Measurements from ENCODE around the gene SPTBN4.

Gene SPTBN4

GRCh38 chr19:40465025-40465556 is 1.7 kb upstream of the SPTBN4 start:
- DNase-seq (ENCODE audit: low read depth in 1 of 2, low spot score in 1 of 2): peak; percentile 92 to 94
- Histone ChIP-seq H3K27me3 (ENCODE audit: insufficient read depth, poor library complexity, severe bottlenecking) (peaks cover 11% of the 10 kb centered on the region), H3K4me3 (replicated peaks; ENCODE audit: insufficient read depth, low read length) (peak overlapping the region; percentile 66), H3K27ac (replicated peaks) (peak overlapping the region; percentile 70)
- TF ChIP-seq SPI1 (IDR thresholded peaks at IDR 0.05; ENCODE audit: borderline replicate concordance, low read depth): no peak
- no peak for TF ChIP-seq REST (IDR thresholded peaks at IDR 0.05; ENCODE audit: insufficient replicate concordance, low read depth)
- TF ChIP-seq GABPA (IDR thresholded peaks at IDR 0.05; ENCODE audit: low read depth): no peak
- no peak for TF ChIP-seq CTCF (IDR thresholded peaks at IDR 0.05; ENCODE audit: insufficient read depth, low read length)
- peak; percentile 48; the same call in 1 of the 2 replicates for TF ChIP-seq POLR2AphosphoS5 (IDR thresholded peaks at IDR 0.05; ENCODE audit: low read depth)

GRCh38 chr19:40465557-40466218 is 1.1 kb upstream of the SPTBN4 start, which contains the start of gene BLVRB:
TSS of gene BLVRB (minus strand) at chr19:40465745. CDS start at chr19:40465688, 57 bp downstream.
- Histone ChIP-seq H3K4me3 (replicated peaks; ENCODE audit: insufficient read depth, low read length) (peak within 1 kb of the TSS; percentile 66), H3K27me3 (ENCODE audit: insufficient read depth, poor library complexity, severe bottlenecking) (peaks cover 11% of the 10 kb centered on the region), H3K27ac (replicated peaks) (peak within 1 kb of the TSS; percentile 70)
- DNase-seq (ENCODE audit: low read depth in 1 of 2, low spot score in 1 of 2): peak; percentile 97 to 98
- TF ChIP-seq POLR2AphosphoS5 (IDR thresholded peaks at IDR 0.05; ENCODE audit: low read depth) (no peak), GABPA (IDR thresholded peaks at IDR 0.05; ENCODE audit: low read depth) (no peak), REST (IDR thresholded peaks at IDR 0.05; ENCODE audit: insufficient replicate concordance, low read depth) (no peak), CTCF (IDR thresholded peaks at IDR 0.05; ENCODE audit: insufficient read depth, low read length) (no peak), SPI1 (IDR thresholded peaks at IDR 0.05; ENCODE audit: borderline replicate concordance, low read depth) (no peak)

GRCh38 chr19:40466219-40466984 is 399 bp upstream of the SPTBN4 start:
- TF ChIP-seq GABPA (IDR thresholded peaks at IDR 0.05; ENCODE audit: low read depth): no peak
- no peak for TF ChIP-seq SPI1 (IDR thresholded peaks at IDR 0.05; ENCODE audit: borderline replicate concordance, low read depth)
- no peak for TF ChIP-seq REST (IDR thresholded peaks at IDR 0.05; ENCODE audit: insufficient replicate concordance, low read depth)
- no peak for TF ChIP-seq POLR2AphosphoS5 (IDR thresholded peaks at IDR 0.05; ENCODE audit: low read depth)
- TF ChIP-seq CTCF (IDR thresholded peaks at IDR 0.05; ENCODE audit: insufficient read depth, low read length): no peak

More at GRCh38 chr19:40466219-40466984, 399 bp upstream of the SPTBN4 start:
- H3K27ac ChIP-seq (replicated peaks): no peak overlapping the region
- peak overlapping the region; percentile 32 for H3K4me3 ChIP-seq (replicated peaks; ENCODE audit: insufficient read depth, low read length)
- H3K27me3 ChIP-seq (ENCODE audit: insufficient read depth, poor library complexity, severe bottlenecking): peaks cover 11% of the 10 kb centered on the region
- no peak for DNase-seq (ENCODE audit: low read depth in 1 of 2, low spot score in 1 of 2)
